Fibroblast of the aortic adventitia (primary cell): Measurements from ENCODE around the gene TMEM59. TPM values are rescaled to one million over a fixed set of nuclear protein-coding genes. Genes with fewer than 3 reads are reported as not detected.
"Not testable (repeated sequence)": the region's sequence is repeated elsewhere in the genome, so short reads cannot be mapped to it uniquely, and the experiment has no call there.

Source experiments
- DNase-seq: peaks from one replicate; pipeline ENCODE4 v3.0.0-alpha.2; 2010; ENCODE audit warnings: low read depth
- H3K4me3 ChIP-seq: 2 replicates; pipeline ENCODE4 v1.5.1; 2011; ENCODE audit warnings: low read depth, mild to moderate bottlenecking, control low read depth, low read length, moderate library complexity
- CTCF ChIP-seq: IDR thresholded peaks from 2 replicates; pipeline ENCODE4 v1.5.1; 2011; ENCODE audit warnings: mild to moderate bottlenecking, low read length, control low read depth, inconsistent platforms; ENCODE audit not compliant: insufficient read depth
- total RNA-seq: library from RNA; depleted of rRNA; stranded (reverse); fragments of >200 nt; gene quantifications from 2 replicates; pipeline ENCODE4 v1.2.3, GENCODE V29; 2012; ENCODE audit warnings: low replicate concordance

TMEM59 gene
- total RNA-seq, 1 donor: 278 TPM

- no peak for DNase-seq
- no peak overlapping the region for H3K4me3 ChIP-seq
- no peak for TF ChIP-seq CTCF
Observed at GRCh38 chr1:54045496-54045895, 7.5 kb downstream of the TMEM59 start.

- DNase-seq: no peak
- no peak for TF ChIP-seq CTCF
- H3K4me3 ChIP-seq: no peak overlapping the region
Observed at GRCh38 chr1:54041806-54042205, 11.2 kb downstream of the TMEM59 start.

GRCh38 chr1:54037476-54037875 lies 15.5 kb downstream of the TMEM59 start:
- no peak overlapping the region for H3K4me3 ChIP-seq
- no peak for TF ChIP-seq CTCF
- peak; percentile 73 for DNase-seq

GRCh38 chr1:54028306-54029251 lies 24.4 kb downstream of the TMEM59 start:
- no peak for DNase-seq
- no peak for TF ChIP-seq CTCF
- no peak overlapping the region for H3K4me3 ChIP-seq

- TF ChIP-seq CTCF: no peak
- no peak overlapping the region for H3K4me3 ChIP-seq
- no peak for DNase-seq
Observed at GRCh38 chr1:54027848-54028247, 25.2 kb downstream of the TMEM59 start.

- H3K4me3 ChIP-seq, DNase-seq: not testable (repeated sequence)
Observed at GRCh38 chr1:54024811-54025210, 28.2 kb downstream of the TMEM59 start.

GRCh38 chr1:54024358-54024757 lies 28.6 kb downstream of the TMEM59 start:
- TF ChIP-seq CTCF: no peak
- DNase-seq: no peak
- H3K4me3 ChIP-seq: no peak overlapping the region

GRCh38 chr1:54019562-54020176 lies 33.3 kb downstream of the TMEM59 start:
- not testable (repeated sequence) for H3K4me3 ChIP-seq, DNase-seq
